Measurements from ENCODE around the gene ROGDI. TPM values are rescaled to one million over a fixed set of nuclear protein-coding genes. Genes with fewer than 3 reads are reported as not detected.

ROGDI gene
- total and polyA plus RNA-seq, 2 donors (not counting 3 experiments of a cell fraction or from before 2014, with no cell fraction given): 12.0 to 36.9 TPM

DNA sequence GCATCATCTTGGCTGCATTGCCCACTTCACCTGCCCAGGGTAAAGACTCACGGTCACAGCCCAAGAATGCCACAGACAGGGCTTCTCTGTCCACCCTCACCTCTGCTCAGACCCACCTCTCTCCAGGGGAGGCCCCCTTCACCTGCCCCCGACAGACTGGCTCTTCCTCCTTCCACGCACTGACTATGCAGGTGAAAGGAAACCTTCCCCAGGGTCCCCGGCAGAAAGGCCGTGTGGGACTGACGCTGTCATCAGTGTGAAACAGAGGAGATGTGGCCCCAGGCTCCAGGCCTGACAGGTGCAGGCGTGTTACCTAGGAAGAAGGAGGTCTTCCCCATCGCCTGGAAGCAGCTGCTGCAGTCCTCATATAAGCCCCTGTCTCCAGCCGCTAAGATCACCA lies 9.3 kb upstream of the ROGDI start:
- Histone ChIP-seq H3K27ac (ENCODE audit: insufficient read depth, low read depth, low read length) (no peak overlapping the region), H3K4me1 (ENCODE audit: control insufficient read depth, extremely low read depth, insufficient read depth, low read length) (no peaks in the 10 kb centered on the region), H3K9me1 (replicated peaks; ENCODE audit: control insufficient read depth, extremely low read depth, insufficient read depth, low read length) (no peaks in the 10 kb centered on the region), H3K36me3 (ENCODE audit: control insufficient read depth in 2 of 2, extremely low read depth in 1 of 2, insufficient read depth in 2 of 2, low read length in 2 of 2) (peaks cover 14 to 30% of the 10 kb centered on the region in 2 experiments), H3K4me3 (replicated peaks in 1 of 3; ENCODE audit: insufficient read depth in 1 of 3, low read depth in 1 of 3, low read length in 3 of 3) (no peak overlapping the region), H3K79me2 (ENCODE audit: control insufficient read depth, insufficient read depth, low read length) (no peaks in the 10 kb centered on the region), H4K20me1 (replicated peaks; ENCODE audit: control insufficient read depth, extremely low read depth, insufficient read depth, low read length) (no peaks in the 10 kb centered on the region), H3K27me3 (ENCODE audit: control insufficient read depth in 2 of 2, insufficient read depth in 2 of 2, low read length in 2 of 2) (no peaks in the 10 kb centered on the region), H3K9ac (replicated peaks; ENCODE audit: extremely low read depth, insufficient read depth, low read length) (no peak overlapping the region), H2AFZ (ENCODE audit: low read depth, low read length) (no peak overlapping the region), H3K4me2 (ENCODE audit: insufficient read depth, low read length) (no peak overlapping the region), H3K9me3 (replicated peaks; ENCODE audit: control insufficient read depth, insufficient read depth, low read length) (no peaks in the 10 kb centered on the region)
- FAIRE-seq (no peak), DNase-seq (ENCODE audit: low read depth, low spot score) (no peak)
- CTCF ChIA-PET: no interaction called here
- intact Hi-C loops (cut with micrococcal nuclease) (no loop called here), dilution Hi-C loops (cut with MboI; ENCODE audit: extremely low pct_ligation_motif_present, low sequenced_read_pairs) (no loop called here)
- POLR2A ChIA-PET: no interaction called here
- no peak for TF ChIP-seq POLR2A (IDR thresholded peaks at IDR 0.05; ENCODE audit: low read depth, low read length)
- no peak for TF ChIP-seq POLR2AphosphoS5 (IDR thresholded peaks at IDR 0.05; ENCODE audit: insufficient read depth, low read depth, low read length)
- no peak for TF ChIP-seq JUN (IDR thresholded peaks at IDR 0.05; ENCODE audit: borderline replicate concordance, insufficient read depth, insufficient read length, low read depth)
- TF ChIP-seq CTCF (IDR thresholded peaks at IDR 0.05; ENCODE audit: extremely low read depth in 1 of 2, insufficient read depth in 1 of 2, low read depth in 1 of 2, low read length in 2 of 2): no peak
- TF ChIP-seq EZH2 (IDR thresholded peaks at IDR 0.05; ENCODE audit: borderline replicate concordance, low read depth, low read length, severe bottlenecking): no peak
- TF ChIP-seq, protein P1, sequence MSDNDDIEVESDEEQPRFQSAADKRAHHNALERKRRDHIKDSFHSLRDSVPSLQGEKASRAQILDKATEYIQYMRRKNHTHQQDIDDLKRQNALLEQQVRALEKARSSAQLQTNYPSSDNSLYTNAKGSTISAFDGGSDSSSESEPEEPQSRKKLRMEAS (IDR thresholded peaks at IDR 0.05; ENCODE audit: insufficient read depth, insufficient read length): no peak
- no peak for TF ChIP-seq MYC (IDR thresholded peaks at IDR 0.05; ENCODE audit: low read depth, low read length)
- TF ChIP-seq GATA2 (IDR thresholded peaks at IDR 0.05; ENCODE audit: insufficient read depth, insufficient read length, low read depth, low read length): no peak
- TF ChIP-seq FOS (IDR thresholded peaks at IDR 0.05; ENCODE audit: borderline replicate concordance, insufficient read depth, low read length): no peak
- no TSS peak for BruUV-seq (replicated peaks)
